SW 1271 (cell line): ENCODE data around the gene CSAG1.
"Not testable (repeated sequence)": the region's sequence is repeated elsewhere in the genome, so short reads cannot be mapped to it uniquely, and the experiment has no call there.

Source experiments
- DNase-seq, 2 experiments: peaks; one replicate each; lab custom pipeline; 2025; lab: John Stamatoyannopoulos, UW

CSAG1 gene, protein sequence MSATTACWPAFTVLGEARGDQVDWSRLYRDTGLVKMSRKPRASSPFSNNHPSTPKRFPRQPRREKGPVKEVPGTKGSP

DNA sequence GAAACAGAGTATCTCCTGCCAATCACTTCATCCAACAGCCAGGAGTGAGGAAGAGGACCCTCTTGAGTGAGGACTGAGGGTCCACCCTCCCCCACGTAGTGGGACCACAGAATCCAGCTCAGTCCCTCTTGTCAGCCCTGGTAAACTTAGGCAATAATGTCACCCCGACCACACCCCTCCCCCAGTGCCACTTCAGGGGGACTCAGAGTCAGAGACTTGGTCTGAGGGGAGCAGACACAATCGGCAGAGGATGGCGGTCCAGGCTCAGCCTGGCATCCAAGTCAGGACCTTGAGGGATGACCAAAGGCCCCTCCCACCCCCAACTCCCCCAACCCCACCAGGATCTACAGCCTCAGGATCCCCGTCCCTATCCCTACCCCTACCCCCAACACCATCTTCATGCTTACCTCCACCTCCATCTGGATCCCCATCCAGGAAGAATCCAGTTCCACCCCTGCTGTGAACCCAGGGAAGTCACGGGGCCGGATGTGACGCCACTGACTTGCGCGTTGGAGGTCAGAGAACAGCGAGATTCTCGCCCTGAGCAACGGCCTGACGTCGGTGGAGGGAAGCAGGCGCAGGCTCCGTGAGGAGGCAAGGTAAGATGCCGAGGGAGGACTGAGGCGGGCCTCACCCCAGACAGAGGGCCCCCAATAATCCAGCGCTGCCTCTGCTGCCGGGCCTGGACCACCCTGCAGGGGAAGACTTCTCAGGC lies at the start of gene CSAG1, which contains the start of gene MAGEA12:
Gene CSAG1 (minus strand): TSS at position 461 of the 715 bp plus-strand sequence. CDS start 1,261 bp downstream, outside the sequence.
Gene MAGEA12 (plus strand): TSS at position 497 of the 715 bp plus-strand sequence. CDS start 2,405 bp downstream, outside the sequence.
- DNase-seq: no peak

DNA sequence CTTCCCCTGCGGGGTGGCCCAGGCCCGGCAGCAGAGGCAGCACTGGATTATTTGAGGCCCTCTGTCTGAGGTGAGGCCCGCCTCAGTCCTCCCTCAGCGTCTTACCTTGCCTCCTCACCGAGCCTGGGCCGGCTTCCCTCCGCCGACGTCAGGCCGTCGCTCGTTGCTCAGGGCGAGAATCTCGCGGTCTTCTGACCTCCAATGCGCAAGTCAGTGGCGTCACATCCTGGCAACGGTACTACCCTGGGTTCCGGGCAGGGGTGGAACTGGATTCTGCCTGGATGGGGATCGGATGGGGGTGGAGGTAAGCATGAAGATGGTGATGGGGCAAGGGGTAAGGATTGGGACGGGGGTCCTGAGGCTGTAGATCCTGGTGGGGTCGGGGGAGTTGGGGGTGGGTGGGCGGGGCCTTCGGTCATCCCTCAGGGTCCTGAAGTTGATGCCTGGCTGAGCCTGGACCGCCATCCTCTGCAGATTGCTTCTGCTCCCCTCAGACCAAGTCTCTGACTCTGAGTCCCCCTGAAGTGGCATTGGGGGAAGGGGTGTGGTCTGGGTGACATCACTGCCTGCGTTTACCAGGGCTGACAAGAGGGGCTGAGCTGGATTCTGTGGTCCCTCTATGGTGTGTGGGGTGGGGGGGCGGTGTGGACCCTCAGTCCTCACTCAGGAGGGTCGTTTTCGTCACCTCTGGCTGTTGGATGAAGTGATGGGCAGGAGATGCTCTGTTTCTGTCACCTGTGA lies 36.2 kb upstream of the CSAG1 start, which contains the start of gene MAGEA6:
Gene MAGEA6 (minus strand): TSS at position 141 of the 741 bp plus-strand sequence. CDS start 2,039 bp downstream, outside the sequence.
- DNase-seq: not testable (repeated sequence)

DNA sequence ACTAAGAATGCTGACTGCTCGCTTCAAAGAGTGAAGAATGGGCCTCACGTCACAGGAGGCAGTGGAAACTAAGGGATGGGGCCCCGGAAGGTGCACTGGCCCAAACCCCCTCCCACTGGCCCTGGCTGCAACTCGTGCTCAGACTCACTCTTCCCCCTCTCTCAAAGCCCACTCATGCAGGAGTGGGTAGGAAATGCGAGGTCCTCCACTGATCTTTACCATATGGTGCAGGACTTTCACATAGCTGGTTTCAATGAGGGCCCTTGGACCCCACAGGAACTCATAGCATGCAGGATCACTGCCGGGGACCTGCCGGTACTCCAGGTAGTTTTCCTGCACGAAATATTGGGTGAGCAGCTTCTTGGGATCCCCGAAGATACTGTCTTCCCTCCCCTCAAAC lies 33.0 kb upstream of the CSAG1 start:
- DNase-seq: not testable (repeated sequence)

DNA sequence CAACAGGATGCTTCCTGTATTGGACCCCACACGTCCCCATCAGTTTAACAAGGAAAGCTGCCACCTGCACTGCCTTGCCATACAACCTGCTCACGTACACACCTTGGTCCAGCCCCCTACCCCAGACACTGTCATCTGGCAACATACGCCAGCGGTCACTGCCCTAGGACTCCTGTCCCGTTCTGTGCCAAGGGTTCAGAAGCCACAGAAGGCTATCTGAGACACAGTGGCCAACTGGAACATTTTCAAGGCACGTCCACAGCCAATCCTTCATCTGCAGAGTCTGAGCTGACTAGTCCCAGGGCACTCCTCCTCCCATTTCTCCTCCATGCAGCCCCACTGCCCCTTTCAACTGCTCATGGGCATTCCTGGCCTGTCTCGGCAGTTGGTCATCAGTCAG lies 28.1 kb upstream of the CSAG1 start:
- not testable (repeated sequence) for DNase-seq

DNA sequence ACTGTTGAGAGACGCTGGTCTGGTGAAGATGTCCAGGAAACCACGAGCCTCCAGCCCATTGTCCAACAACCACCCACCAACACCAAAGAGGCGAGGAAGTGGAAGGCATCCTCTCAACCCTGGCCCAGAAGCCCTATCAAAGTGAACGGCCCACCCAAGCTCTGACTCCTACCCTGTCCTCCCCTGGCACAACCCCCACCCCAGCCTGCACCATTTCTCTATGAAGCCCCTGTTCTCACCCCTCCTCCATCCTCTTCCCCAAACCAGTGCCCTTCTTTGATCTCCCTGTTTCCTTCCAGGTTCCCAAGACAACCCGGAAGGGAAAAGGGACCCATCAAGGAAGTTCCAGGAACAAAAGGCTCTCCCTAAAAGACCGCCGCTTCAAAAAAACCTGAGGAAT lies 26.0 kb upstream of the CSAG1 start:
- DNase-seq: not testable (repeated sequence)

DNA sequence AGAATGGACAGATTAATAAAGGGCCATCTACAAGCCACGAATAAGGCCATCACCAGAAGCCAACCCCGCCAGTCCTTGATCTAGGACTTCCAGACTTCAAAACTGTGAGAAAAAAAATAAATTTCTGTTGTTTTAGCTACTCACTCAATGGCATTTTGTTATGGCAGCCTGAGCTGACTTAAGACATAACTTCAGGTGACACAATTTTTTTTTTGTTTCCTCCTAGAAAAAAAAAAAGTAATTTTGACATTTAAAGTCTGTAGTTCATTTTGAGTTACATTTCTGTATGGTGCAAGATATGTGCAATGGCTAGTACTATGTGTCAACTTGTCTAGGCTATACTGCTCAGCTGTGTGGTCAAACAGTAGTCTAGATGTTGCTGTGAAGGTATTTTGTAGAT lies 25.4 kb upstream of the CSAG1 start, which contains the start of gene CSAG3:
Gene CSAG3 (plus strand): TSS at position 301 of the 400 bp plus-strand sequence.
- DNase-seq: not testable (repeated sequence)

DNA sequence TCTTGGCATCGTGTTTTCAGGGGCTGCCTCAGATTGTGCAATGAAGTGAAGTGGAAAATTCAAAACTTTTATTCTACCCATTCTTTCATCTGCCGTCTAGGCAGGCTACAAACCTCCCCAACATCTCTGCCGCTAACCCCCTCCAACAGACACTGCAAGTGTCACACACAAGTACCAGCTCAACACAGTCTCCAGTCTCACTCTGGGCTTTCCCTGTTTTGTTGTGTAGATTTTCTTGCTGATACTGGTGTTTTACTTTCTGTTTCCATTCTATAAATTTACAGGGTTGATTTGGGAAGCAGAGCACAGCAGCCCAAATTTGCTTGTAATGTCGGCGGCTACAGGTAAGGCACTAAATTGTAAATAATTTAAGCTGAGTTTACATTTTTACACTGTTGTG lies 21.4 kb upstream of the CSAG1 start:
- not testable (repeated sequence) for DNase-seq

DNA sequence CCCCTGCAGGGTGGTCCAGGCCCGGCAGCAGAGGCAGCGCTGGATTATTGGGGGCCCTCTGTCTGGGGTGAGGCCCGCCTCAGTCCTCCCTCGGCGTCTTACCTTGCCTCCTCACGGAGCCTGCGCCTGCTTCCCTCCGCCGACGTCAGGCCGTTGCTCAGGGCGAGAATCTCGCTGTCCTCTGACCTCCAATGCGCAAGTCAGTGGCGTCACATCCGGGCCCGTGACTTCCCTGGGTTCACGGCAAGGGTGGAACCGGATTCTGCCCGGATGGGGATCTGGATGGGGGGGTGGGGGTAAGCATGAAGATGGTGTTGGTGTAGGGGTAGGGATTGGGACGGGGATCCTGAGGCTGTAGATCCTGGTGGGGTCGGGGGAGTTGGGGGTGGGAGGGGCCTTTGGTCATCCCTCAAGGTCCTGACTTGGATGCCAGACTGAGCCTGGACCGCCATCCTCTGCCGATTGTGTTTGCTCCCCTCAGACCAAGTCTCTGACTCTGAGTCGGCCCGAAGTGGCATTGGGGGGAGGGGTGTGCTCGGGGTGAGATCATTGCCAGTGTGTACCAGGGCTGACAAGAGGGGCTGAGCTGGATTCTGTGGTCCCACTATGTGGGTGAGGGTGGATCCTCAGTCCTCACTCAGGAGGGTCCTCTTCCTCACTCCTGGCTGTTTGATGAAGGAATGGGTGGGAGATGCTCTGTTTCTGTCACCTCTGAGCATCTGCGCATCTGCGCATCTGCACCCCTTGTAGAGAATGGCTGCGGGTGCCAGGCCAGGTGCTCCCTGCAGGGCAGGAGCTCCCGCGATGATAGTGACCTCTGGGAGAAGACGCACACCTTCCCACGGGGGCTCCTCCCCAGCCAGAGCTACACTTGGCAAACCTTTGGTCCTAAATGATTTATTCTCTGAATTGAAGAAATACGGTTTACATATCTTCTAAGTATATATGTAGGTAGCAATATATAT lies 20.4 kb upstream of the CSAG1 start, which contains the start of gene MAGEA2:
Gene MAGEA2 (minus strand): TSS at position 157 of the 965 bp plus-strand sequence. CDS start 2,479 bp downstream, outside the sequence.
- not testable (repeated sequence) for DNase-seq

DNA sequence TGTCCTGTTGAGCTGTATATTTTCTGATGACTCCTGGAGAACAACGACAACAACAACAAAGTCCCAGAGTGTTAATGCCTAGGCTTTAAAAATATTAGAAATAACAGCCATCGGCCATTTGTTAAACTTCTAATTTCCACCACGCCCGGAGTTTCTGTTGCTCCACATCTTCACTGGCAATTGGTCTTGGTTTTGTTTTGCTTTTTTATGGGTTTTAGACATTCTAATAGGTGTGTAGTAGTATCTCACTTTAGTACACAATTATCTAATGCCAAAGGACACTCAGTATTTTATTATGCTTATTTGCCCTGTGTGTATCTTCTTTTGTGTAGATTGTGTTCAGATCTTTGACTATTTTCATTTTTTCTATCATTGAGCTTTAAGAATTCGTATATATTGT lies 5.0 kb upstream of the CSAG1 start:
- DNase-seq: no peak

DNA sequence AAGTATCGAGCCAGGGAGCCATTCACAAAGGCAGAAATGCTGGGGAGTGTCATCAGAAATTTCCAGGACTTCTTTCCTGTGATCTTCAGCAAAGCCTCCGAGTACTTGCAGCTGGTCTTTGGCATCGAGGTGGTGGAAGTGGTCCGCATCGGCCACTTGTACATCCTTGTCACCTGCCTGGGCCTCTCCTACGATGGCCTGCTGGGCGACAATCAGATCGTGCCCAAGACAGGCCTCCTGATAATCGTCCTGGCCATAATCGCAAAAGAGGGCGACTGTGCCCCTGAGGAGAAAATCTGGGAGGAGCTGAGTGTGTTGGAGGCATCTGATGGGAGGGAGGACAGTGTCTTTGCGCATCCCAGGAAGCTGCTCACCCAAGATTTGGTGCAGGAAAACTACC lies 3.0 kb upstream of the CSAG1 start:
- not testable (repeated sequence) for DNase-seq

DNA sequence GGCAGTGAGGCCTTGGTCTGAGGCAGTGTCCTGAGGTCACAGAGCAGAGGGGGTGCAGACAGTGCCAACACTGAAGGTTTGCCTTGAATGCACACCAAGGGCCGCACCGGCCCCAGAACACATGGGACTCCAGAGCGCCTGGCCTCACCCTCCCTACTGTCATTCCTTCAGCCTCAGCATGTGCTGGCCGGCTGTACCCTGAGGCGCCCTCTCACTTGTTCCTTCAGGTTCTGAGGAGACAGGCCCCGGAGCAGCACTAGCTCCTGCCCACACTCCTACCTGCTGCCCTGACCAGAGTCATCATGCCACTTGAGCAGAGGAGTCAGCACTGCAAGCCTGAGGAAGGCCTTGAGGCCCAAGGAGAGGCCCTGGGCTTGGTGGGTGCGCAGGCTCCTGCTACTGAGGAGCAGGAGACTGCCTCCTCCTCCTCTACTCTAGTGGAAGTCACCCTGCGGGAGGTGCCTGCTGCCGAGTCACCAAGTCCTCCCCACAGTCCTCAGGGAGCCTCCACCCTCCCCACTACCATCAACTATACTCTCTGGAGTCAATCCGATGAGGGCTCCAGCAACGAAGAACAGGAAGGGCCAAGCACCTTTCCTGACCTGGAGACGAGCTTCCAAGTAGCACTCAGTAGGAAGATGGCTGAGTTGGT lies 2.5 kb upstream of the CSAG1 start:
- DNase-seq: no peak

DNA sequence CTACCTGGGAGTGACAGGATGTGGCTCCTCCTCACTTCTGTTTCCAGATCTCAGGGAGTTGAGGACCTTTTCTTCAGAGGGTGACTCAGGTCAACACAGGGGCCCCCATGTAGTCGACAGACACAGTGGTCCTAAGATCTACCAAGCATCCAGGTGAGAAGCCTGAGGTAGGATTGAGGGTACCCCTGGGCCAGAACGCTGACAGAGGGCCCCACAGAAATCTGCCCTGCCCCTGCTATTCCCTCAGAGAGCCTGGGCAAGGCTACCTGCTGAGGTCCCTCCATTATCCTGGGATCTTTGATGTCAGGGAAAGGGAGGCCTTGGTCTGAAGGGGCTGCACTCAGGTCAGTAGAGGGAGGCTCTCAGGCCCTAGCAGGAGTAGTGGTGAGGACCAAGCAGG lies 1.6 kb upstream of the CSAG1 start:
- no peak for DNase-seq

DNA sequence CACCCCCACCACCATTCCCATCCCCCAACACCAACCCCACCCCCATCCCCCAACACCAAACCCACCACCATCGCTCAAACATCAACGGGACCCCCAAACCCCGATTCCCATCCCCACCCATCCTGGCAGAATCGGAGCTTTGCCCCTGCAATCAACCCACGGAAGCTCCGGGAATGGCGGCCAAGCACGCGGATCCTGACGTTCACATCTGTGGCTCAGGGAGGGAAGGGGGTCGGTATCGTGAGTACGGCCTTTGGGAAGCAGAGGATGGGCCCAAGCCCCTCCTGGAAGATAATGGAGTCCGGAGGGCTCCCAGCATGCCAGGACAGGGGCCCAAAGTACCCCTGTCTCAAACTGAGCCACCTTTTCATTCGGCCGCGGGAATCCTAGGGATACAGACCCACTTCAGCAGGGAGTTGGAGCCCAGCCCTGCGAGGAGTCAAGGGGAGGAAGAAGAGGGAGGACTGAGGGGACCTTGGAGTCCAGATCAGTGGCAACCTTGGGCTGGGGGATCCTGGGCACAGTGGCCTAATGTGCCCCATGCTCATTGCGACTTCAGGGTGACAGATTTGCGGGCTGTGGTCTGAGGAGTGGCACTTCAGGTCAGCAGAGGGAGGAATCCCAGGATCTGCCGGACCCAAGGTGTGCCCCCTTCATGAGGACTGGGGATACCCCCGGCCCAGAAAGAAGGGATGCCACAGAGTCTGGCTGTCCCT lies 780 bp upstream of the CSAG1 start:
- DNase-seq: not testable (repeated sequence)

DNA sequence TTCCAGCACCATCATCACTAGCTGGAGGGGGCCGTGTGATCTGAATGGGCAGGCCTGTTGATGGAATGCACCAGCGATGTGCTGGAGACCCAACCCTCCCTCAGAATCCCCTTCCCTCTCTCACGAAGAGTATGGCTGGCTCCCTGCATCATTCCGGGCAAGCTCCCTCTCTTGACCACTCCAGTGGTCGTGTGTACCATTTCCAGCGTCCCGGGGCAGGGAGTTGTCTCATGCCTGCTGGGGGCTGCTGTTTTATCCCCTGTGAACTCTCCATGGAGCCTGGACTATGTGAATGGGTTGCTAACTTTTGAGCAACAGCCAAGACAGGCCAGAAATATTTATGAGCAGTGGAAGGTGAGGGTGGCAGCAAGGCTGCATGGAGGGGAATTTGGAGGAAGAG lies 8.1 kb downstream of the CSAG1 start:
- no peak for DNase-seq

DNA sequence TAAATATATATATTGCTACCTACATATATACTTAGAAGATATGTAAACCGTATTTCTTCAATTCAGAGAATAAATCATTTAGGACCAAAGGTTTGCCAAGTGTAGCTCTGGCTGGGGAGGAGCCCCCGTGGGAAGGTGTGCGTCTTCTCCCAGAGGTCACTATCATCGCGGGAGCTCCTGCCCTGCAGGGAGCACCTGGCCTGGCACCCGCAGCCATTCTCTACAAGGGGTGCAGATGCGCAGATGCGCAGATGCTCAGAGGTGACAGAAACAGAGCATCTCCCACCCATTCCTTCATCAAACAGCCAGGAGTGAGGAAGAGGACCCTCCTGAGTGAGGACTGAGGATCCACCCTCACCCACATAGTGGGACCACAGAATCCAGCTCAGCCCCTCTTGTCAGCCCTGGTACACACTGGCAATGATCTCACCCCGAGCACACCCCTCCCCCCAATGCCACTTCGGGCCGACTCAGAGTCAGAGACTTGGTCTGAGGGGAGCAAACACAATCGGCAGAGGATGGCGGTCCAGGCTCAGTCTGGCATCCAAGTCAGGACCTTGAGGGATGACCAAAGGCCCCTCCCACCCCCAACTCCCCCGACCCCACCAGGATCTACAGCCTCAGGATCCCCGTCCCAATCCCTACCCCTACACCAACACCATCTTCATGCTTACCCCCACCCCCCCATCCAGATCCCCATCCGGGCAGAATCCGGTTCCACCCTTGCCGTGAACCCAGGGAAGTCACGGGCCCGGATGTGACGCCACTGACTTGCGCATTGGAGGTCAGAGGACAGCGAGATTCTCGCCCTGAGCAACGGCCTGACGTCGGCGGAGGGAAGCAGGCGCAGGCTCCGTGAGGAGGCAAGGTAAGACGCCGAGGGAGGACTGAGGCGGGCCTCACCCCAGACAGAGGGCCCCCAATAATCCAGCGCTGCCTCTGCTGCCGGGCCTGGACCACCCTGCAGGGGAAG lies 19.4 kb downstream of the CSAG1 start, which contains the start of gene MAGEA2B:
Gene MAGEA2B (plus strand): TSS at position 814 of the 973 bp plus-strand sequence. CDS start 2,479 bp downstream, outside the sequence.
- DNase-seq: not testable (repeated sequence)

DNA sequence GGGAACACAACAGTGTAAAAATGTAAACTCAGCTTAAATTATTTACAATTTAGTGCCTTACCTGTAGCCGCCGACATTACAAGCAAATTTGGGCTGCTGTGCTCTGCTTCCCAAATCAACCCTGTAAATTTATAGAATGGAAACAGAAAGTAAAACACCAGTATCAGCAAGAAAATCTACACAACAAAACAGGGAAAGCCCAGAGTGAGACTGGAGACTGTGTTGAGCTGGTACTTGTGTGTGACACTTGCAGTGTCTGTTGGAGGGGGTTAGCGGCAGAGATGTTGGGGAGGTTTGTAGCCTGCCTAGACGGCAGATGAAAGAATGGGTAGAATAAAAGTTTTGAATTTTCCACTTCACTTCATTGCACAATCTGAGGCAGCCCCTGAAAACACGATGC lies 20.3 kb downstream of the CSAG1 start:
- DNase-seq: not testable (repeated sequence)

DNA sequence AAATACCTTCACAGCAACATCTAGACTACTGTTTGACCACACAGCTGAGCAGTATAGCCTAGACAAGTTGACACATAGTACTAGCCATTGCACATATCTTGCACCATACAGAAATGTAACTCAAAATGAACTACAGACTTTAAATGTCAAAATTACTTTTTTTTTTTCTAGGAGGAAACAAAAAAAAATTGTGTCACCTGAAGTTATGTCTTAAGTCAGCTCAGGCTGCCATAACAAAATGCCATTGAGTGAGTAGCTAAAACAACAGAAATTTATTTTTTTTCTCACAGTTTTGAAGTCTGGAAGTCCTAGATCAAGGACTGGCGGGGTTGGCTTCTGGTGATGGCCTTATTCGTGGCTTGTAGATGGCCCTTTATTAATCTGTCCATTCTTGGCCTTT lies 24.3 kb downstream of the CSAG1 start, which contains the start of gene CSAG2:
Gene CSAG2 (minus strand): TSS at position 101 of the 400 bp plus-strand sequence. CDS start 161 bp downstream, outside the sequence.
- DNase-seq: not testable (repeated sequence)

DNA sequence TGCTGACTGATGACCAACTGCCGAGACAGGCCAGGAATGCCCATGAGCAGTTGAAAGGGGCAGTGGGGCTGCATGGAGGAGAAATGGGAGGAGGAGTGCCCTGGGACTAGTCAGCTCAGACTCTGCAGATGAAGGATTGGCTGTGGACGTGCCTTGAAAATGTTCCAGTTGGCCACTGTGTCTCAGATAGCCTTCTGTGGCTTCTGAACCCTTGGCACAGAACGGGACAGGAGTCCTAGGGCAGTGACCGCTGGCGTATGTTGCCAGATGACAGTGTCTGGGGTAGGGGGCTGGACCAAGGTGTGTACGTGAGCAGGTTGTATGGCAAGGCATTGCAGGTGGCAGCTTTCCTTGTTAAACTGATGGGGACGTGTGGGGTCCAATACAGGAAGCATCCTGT lies 27.0 kb downstream of the CSAG1 start:
- not testable (repeated sequence) for DNase-seq

DNA sequence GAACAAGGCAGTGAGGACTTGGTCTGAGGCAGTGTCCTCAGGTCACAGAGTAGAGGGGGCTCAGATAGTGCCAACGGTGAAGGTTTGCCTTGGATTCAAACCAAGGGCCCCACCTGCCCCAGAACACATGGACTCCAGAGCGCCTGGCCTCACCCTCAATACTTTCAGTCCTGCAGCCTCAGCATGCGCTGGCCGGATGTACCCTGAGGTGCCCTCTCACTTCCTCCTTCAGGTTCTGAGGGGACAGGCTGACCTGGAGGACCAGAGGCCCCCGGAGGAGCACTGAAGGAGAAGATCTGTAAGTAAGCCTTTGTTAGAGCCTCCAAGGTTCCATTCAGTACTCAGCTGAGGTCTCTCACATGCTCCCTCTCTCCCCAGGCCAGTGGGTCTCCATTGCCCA lies 33.1 kb downstream of the CSAG1 start:
- not testable (repeated sequence) for DNase-seq
